MCF 10A (cell line): Measurements from ENCODE around the gene TMEM217. TPM values are rescaled to one million over a fixed set of nuclear protein-coding genes. Genes with fewer than 3 reads are reported as not detected.
A peak's percentile ranks its signal among the peaks of the same experiment; 100 is the strongest.

ENCODE experiments used
- BruUV-seq: library from RNA; stranded (reverse); fragments of 400-500 nt; replicated peaks from 2 replicates; lab custom pipeline; 2021; lab: Mats Ljungman, UMichigan
- CTCF ChIA-PET: fragments of 300-600 bp; sonication (Branson Sonifier 250); formaldehyde crosslinking; extraction: SDS; loops from one replicate; lab custom pipeline; 2021; ENCODE audit warnings: antibody characterized with exemption, inconsistent platforms; lab: Yijun Ruan, JAX
- POLR2A ChIA-PET: fragments of 300-600, 350-650 bp; sonication (Branson Sonifier 250); formaldehyde crosslinking; extraction: SDS; loops from one replicate; lab custom pipeline; 2020; ENCODE audit warnings: antibody characterized with exemption, inconsistent platforms; lab: Yijun Ruan, JAX
- DNase-seq: peaks from one replicate; pipeline ENCODE4 v3.0.0-alpha.2; 2018; ENCODE audit not compliant: unreplicated experiment
- H3K27ac Mint-ChIP-seq: one replicate; pipeline ENCODE4 v1.8.0; 2022; ENCODE audit warnings: mild to moderate bottlenecking, low read depth, mixed read lengths; ENCODE audit not compliant: unreplicated experiment
- H3K27me3 Mint-ChIP-seq: one replicate; pipeline ENCODE4 v1.8.0; 2022; ENCODE audit warnings: mixed read lengths; ENCODE audit not compliant: insufficient read depth, unreplicated experiment
- H3K36me3 Mint-ChIP-seq: one replicate; pipeline ENCODE4 v1.8.0; 2022; ENCODE audit warnings: mild to moderate bottlenecking, moderate library complexity, mixed read lengths; ENCODE audit not compliant: insufficient read depth, unreplicated experiment
- H3K4me1 Mint-ChIP-seq: one replicate; pipeline ENCODE4 v1.8.0; 2022; ENCODE audit warnings: mixed read lengths; ENCODE audit not compliant: insufficient read depth, unreplicated experiment
- H3K4me3 Mint-ChIP-seq: one replicate; pipeline ENCODE4 v1.8.0; 2022; ENCODE audit warnings: mild to moderate bottlenecking, moderate library complexity, mixed read lengths; ENCODE audit not compliant: unreplicated experiment
- H3K9me3 Mint-ChIP-seq: one replicate; pipeline ENCODE4 v1.8.0; 2022; ENCODE audit warnings: mixed read lengths; ENCODE audit not compliant: unreplicated experiment
- intact Hi-C: fragments of 100-400 bp; cut with micrococcal nuclease; formaldehyde crosslinking; loops from 2 replicates; pipeline ENCODE4 v1.14.1; 2022
- total RNA-seq: library from RNA; stranded (reverse); gene quantifications from 2 replicates; pipeline ENCODE4 v1.2.3, GENCODE V29; 2022
- TF ChIP-seq, protein P1 (sequence below): fragments of 200-600 bp; IDR thresholded peaks from one replicate; pipeline ENCODE4 v1.8.0; 2022; ENCODE audit warnings: antibody characterized with exemption, mild to moderate bottlenecking; ENCODE audit not compliant: unreplicated experiment

The TMEM217 gene
- total RNA-seq, 1 experiment from 2014 or later, result 3.2 TPM

DNA sequence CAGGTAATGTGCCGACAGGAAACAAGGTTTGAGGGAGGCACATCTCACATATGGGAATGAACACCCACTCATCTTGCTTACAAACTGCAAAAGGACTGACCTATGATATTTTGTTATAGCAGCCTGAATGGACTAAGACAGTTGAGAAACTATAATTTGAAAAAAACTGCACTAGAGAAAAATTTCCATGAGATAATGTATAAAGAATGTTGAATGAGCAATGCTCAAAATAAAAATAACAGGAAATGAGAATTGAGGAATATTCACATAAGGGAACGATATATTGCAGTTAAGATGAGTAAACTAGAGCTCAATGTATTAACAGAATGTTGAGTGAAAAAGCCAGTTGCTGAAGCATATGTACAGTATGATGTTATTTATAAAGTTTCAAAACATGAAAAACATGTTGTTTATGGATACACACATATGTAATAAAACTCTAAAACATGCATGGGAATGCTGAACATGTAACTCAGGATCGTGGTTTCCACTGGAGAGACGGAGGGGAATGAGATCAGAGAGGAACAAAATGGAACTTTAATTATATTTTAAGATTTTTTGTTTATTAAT, 6.6 kb downstream of the TMEM217 start:
- Mint-ChIP-seq H3K4me1 (peaks cover 5% of the 10 kb centered on the region), H3K36me3 (peaks cover 6% of the 10 kb centered on the region), H3K27me3 (no peaks in the 10 kb centered on the region), H3K27ac (no peak overlapping the region), H3K9me3 (no peaks in the 10 kb centered on the region), H3K4me3 (no peak overlapping the region)
- DNase-seq, result no peak
- TF ChIP-seq, protein P1, sequence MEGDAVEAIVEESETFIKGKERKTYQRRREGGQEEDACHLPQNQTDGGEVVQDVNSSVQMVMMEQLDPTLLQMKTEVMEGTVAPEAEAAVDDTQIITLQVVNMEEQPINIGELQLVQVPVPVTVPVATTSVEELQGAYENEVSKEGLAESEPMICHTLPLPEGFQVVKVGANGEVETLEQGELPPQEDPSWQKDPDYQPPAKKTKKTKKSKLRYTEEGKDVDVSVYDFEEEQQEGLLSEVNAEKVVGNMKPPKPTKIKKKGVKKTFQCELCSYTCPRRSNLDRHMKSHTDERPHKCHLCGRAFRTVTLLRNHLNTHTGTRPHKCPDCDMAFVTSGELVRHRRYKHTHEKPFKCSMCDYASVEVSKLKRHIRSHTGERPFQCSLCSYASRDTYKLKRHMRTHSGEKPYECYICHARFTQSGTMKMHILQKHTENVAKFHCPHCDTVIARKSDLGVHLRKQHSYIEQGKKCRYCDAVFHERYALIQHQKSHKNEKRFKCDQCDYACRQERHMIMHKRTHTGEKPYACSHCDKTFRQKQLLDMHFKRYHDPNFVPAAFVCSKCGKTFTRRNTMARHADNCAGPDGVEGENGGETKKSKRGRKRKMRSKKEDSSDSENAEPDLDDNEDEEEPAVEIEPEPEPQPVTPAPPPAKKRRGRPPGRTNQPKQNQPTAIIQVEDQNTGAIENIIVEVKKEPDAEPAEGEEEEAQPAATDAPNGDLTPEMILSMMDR, result no peak
- ChIA-PET POLR2A (interaction anchor here (0.6 to 1.4 kb wide), 3 partner anchors 10 to 628 kb away, joined by 3 to 5 read pairs (median 3); no protein-coding TSS in a partner anchor), CTCF (interaction anchor here (0.6 kb wide), 1 partner anchor 232 kb away, joined by 3 read pairs; no protein-coding TSS in a partner anchor)
- intact Hi-C loops, result no loop called here
- no TSS peak for BruUV-seq

DNA sequence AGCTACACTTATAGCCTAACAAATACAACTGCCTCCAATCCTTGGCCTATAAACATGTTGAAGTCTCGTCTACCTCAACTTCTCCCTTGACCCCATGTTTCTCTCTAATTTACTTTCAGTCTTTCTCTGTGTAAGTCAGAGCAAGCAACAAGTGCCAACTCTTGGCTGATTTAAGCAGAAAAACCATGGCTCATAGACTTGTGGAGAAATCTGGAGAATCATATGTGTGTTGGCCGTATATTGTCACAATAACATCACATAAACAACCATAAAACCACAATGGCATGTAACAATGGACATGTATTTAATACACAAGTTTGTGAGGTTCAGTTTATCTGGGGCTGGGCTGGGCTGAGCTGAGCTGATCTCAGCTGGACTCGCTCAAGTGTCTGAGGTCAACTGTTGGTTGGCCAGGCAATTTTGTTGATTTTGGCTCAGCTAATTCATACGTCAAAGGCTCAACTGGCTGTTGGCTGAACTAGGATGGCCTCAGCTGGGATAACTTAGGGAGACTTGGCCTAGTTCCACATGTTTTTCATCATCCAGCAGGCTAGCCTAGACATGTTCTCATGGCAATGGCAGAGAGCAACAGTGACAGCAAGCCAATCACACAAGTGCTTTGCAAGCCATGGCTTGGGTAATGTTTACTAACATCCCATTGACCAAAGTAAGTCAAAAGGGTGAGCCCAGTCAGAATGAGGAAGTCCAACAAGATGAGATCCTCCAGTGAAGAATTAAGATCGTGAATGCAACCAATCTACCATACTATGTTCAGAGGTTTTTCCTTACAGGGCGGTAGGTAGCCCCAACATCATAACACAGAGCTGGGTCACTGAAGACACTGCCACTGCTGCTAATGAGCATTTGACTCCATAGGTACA, 13.3 kb downstream of the TMEM217 start:
- H3K4me1 Mint-ChIP-seq, result peaks cover 44% of the 10 kb centered on the region
- POLR2A ChIA-PET, result interaction anchor here (0.7 to 5.4 kb wide), 10 partner anchors 9 to 489 kb away, joined by 3 to 110 read pairs (median 4); partner anchors contain the start of genes CMTR1, MTCH1, TBC1D22B and TMEM217
- H3K27me3 Mint-ChIP-seq, result no peaks in the 10 kb centered on the region
- peak overlapping the region; percentile 1 for H3K4me3 Mint-ChIP-seq
- peak overlapping the region; percentile 99 for H3K27ac Mint-ChIP-seq
- peak; percentile 100 for DNase-seq
- intact Hi-C loops, result loop anchor here (1.0 kb wide), 1 partner anchor 13 kb away; the partner anchor contains the start of gene TBC1D22B
- H3K36me3 Mint-ChIP-seq, result peaks cover 6% of the 10 kb centered on the region
- BruUV-seq, result no TSS peak
- CTCF ChIA-PET, result interaction anchor here (0.6 to 1.2 kb wide), 2 partner anchors 14 to 210 kb away, joined by 3 to 6 read pairs; partner anchors contain the start of genes TBC1D22B and TMEM217
- H3K9me3 Mint-ChIP-seq, result peaks cover 7% of the 10 kb centered on the region
- TF ChIP-seq, protein P1, result no peak

DNA sequence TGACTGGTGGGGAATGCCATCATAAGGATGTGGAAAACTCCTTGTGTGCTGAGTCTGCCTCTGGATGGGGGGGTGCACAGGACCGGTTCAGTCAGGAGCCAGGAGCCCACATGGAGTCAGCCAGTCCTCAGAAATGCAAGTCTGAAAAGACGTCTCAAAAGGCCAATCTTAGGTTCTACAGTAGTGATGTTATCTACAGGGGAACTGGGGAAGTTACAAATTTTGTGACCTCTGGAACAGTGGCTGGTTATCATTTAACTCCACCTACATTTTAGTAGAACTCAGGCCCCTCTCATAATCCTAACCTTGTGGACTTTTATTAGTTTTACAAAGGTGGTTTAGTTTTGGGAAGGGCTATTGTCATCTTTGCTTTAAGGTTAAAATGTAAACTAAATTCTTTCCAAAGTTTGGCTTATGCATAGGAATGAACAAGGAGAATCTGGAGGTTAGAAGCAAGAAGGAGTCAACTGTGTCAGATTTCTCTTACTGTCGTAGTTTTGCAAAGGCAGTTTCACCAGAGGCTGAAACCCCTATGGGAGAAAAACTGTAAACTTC, 14.1 kb downstream of the TMEM217 start:
- peak overlapping the region; percentile 99 for H3K27ac Mint-ChIP-seq
- ChIA-PET POLR2A (interaction anchor here (0.8 to 5.4 kb wide), 6 partner anchors 13 to 258 kb away, joined by 3 to 110 read pairs (median 6); partner anchors contain the start of genes MTCH1, TBC1D22B and TMEM217), CTCF (interaction anchor here (1.2 kb wide), 1 partner anchor 14 kb away, joined by 6 read pairs; the partner anchor contains the start of genes TBC1D22B and TMEM217)
- BruUV-seq, result no TSS peak
- no peaks in the 10 kb centered on the region for H3K27me3 Mint-ChIP-seq
- H3K36me3 Mint-ChIP-seq, result peaks cover 6% of the 10 kb centered on the region
- H3K4me1 Mint-ChIP-seq, result peaks cover 47% of the 10 kb centered on the region
- peak overlapping the region; percentile 1 for H3K4me3 Mint-ChIP-seq
- intact Hi-C loops, result loop anchor here (1.0 kb wide), 1 partner anchor 13 kb away; the partner anchor contains the start of gene TBC1D22B
- DNase-seq, result no peak
- peaks cover 7% of the 10 kb centered on the region for H3K9me3 Mint-ChIP-seq
- TF ChIP-seq, protein P1, result no peak
